ENCODE data around the gene SHC2. TPM values are rescaled to one million over a fixed set of nuclear protein-coding genes. Genes with fewer than 3 reads are reported as not detected.

The SHC2 gene
- total RNA-seq, 1 experiment from 2014 or later, result 0.18 TPM

- H3K79me2 ChIP-seq (ENCODE audit: low read length), result no peaks in the 10 kb centered on the region
- H3K9ac ChIP-seq (ENCODE audit: low read length), result peak overlapping the region; percentile 96
- BruUV-seq (replicated peaks), result no TSS peak
- H2AFZ ChIP-seq (ENCODE audit: low read length), result peak overlapping the region; percentile 82
- no peaks in the 10 kb centered on the region for H3K9me2 ChIP-seq (replicated peaks; ENCODE audit: low read length)
- no peaks in the 10 kb centered on the region for H3K4me1 ChIP-seq (ENCODE audit: insufficient read depth, low read length)
- intact Hi-C loops (cut with micrococcal nuclease), result no loop called here
- CTCF ChIA-PET, result interaction anchor here (0.9 kb wide), 1 partner anchor 18 kb away, joined by 5 read pairs; no protein-coding TSS in a partner anchor
- no peaks in the 10 kb centered on the region for H3F3A ChIP-seq (ENCODE audit: low read length, unreplicated experiment)
- ATAC-seq (peak; percentile 89), DNase-seq (peak; percentile 88)
- TF ChIP-seq EZH2phosphoT487 (IDR thresholded peaks at IDR 0.05; ENCODE audit: borderline replicate concordance, low read length), result no peak
- no peak for TF ChIP-seq CTCF (conservative IDR thresholded peaks at IDR 0.05; ENCODE audit: low read depth, low read length)
- no peak for TF ChIP-seq EZH2 (IDR thresholded peaks at IDR 0.05; ENCODE audit: low read length, unreplicated experiment)
- POLR2A ChIA-PET (ENCODE audit: unreplicated experiment), result interaction anchor here (0.7 kb wide), 1 partner anchor 83 kb away, joined by 3 read pairs; no protein-coding TSS in a partner anchor
- H3K4me2 ChIP-seq (ENCODE audit: low read length), result peak overlapping the region; percentile 97
- peak overlapping the region; percentile 84 for H3K4me3 ChIP-seq (ENCODE audit: low read length)
- H4K20me1 ChIP-seq (ENCODE audit: low read length), result no peaks in the 10 kb centered on the region
- no peak overlapping the region for H3K27ac ChIP-seq (ENCODE audit: low read length)
- no peaks in the 10 kb centered on the region for H3K9me3 ChIP-seq (ENCODE audit: low read length)
- no peaks in the 10 kb centered on the region for H3K27me3 ChIP-seq (ENCODE audit: low read length)
- H3K36me3 ChIP-seq (ENCODE audit: low read depth, low read length), result no peaks in the 10 kb centered on the region
Observed at GRCh38 chr19:488505-489417, 27.9 kb upstream of the SHC2 start.

- no peak overlapping the region for H3K4me3 ChIP-seq (ENCODE audit: low read length)
- H3K79me2 ChIP-seq (ENCODE audit: low read length), result no peaks in the 10 kb centered on the region
- H3K4me2 ChIP-seq (ENCODE audit: low read length), result no peak overlapping the region
- H4K20me1 ChIP-seq (ENCODE audit: low read length), result no peaks in the 10 kb centered on the region
- no peaks in the 10 kb centered on the region for H3K9me2 ChIP-seq (replicated peaks; ENCODE audit: low read length)
- no peak for TF ChIP-seq EZH2phosphoT487 (IDR thresholded peaks at IDR 0.05; ENCODE audit: borderline replicate concordance, low read length)
- no peak for TF ChIP-seq CTCF (conservative IDR thresholded peaks at IDR 0.05; ENCODE audit: low read depth, low read length)
- TF ChIP-seq EZH2 (IDR thresholded peaks at IDR 0.05; ENCODE audit: low read length, unreplicated experiment), result no peak
- no peak overlapping the region for H3K9ac ChIP-seq (ENCODE audit: low read length)
- H3F3A ChIP-seq (ENCODE audit: low read length, unreplicated experiment), result no peaks in the 10 kb centered on the region
- H3K27me3 ChIP-seq (ENCODE audit: low read length), result no peaks in the 10 kb centered on the region
- H3K4me1 ChIP-seq (ENCODE audit: insufficient read depth, low read length), result no peaks in the 10 kb centered on the region
- no peak for ATAC-seq
- no peak overlapping the region for H3K27ac ChIP-seq (ENCODE audit: low read length)
- BruUV-seq (replicated peaks), result no TSS peak
- H3K9me3 ChIP-seq (ENCODE audit: low read length), result no peaks in the 10 kb centered on the region
- POLR2A ChIA-PET (ENCODE audit: unreplicated experiment), result no interaction called here
- no peaks in the 10 kb centered on the region for H3K36me3 ChIP-seq (ENCODE audit: low read depth, low read length)
- H2AFZ ChIP-seq (ENCODE audit: low read length), result no peak overlapping the region
- intact Hi-C loops (cut with micrococcal nuclease), result no loop called here
- CTCF ChIA-PET, result no interaction called here
- DNase-seq, result no peak
Observed at GRCh38 chr19:485583-486236, 24.9 kb upstream of the SHC2 start.

Measured in PC-3 (cell line).